H9 (cell line): ENCODE measurements around the gene ELF3. TPM values are rescaled to one million over a fixed set of nuclear protein-coding genes. Genes with fewer than 3 reads are reported as not detected.

ENCODE experiments used
- DNase-seq: peaks from one replicate; pipeline ENCODE4 v3.0.0-alpha.2; 2017
- H2AFZ ChIP-seq: one replicate; pipeline ENCODE4 v1.6.1; 2013; ENCODE audit warnings: mild to moderate bottlenecking, low read length, control low read depth, moderate library complexity
- H2AK5ac ChIP-seq: 2 replicates; pipeline ENCODE4 v1.6.1; 2013; ENCODE audit warnings: low read length, control low read depth, mixed read lengths; ENCODE audit not compliant: insufficient read length
- H2BK120ac ChIP-seq: one replicate; pipeline ENCODE4 v1.6.1; 2013; ENCODE audit warnings: low read depth, mild to moderate bottlenecking, low read length, control low read depth, inconsistent platforms; ENCODE audit not compliant: poor library complexity, severe bottlenecking
- H2BK12ac ChIP-seq: 2 replicates; pipeline ENCODE4 v1.6.1; 2013; ENCODE audit warnings: low read length, control low read depth, mixed read lengths, low read depth; ENCODE audit not compliant: insufficient read length
- H2BK15ac ChIP-seq: 2 replicates; pipeline ENCODE4 v1.6.1; 2013; ENCODE audit warnings: low read depth, low read length, control low read depth
- H2BK20ac ChIP-seq: one replicate; pipeline ENCODE4 v1.6.1; 2013; ENCODE audit warnings: low read depth, mild to moderate bottlenecking, low read length, control low read depth, inconsistent platforms; ENCODE audit not compliant: poor library complexity, severe bottlenecking
- H2BK5ac ChIP-seq: 2 replicates; pipeline ENCODE4 v1.6.1; 2013; ENCODE audit warnings: low read length, control low read depth, mixed read lengths; ENCODE audit not compliant: insufficient read length
- H3K14ac ChIP-seq: 2 replicates; pipeline ENCODE4 v1.6.1; 2013; ENCODE audit warnings: low read length, control low read depth; ENCODE audit not compliant: insufficient read depth
- H3K18ac ChIP-seq: 2 replicates; pipeline ENCODE4 v1.6.1; 2013; ENCODE audit warnings: low read depth, mild to moderate bottlenecking, mixed read lengths, low read length, control low read depth; ENCODE audit not compliant: insufficient read length
- H3K23ac ChIP-seq: 2 replicates; pipeline ENCODE4 v1.6.1; 2013; ENCODE audit warnings: low read length, control low read depth, mixed read lengths, low read depth; ENCODE audit not compliant: insufficient read length
- H3K23me2 ChIP-seq: 2 replicates; pipeline ENCODE4 v1.6.1; 2013; ENCODE audit warnings: low read depth, mild to moderate bottlenecking, mixed read lengths, low read length, control low read depth; ENCODE audit not compliant: insufficient read length, poor library complexity, severe bottlenecking
- H3K27ac ChIP-seq: 2 replicates; pipeline ENCODE4 v1.5.1; 2013; ENCODE audit warnings: low read length, control low read depth, mixed read lengths, low read depth; ENCODE audit not compliant: insufficient read length
- H3K27me3 ChIP-seq: 2 replicates; pipeline ENCODE4 v1.6.1; 2013; ENCODE audit warnings: low read length, control low read depth, inconsistent platforms; ENCODE audit not compliant: insufficient read depth
- H3K4ac ChIP-seq: 2 replicates; pipeline ENCODE4 v1.6.1; 2013; ENCODE audit warnings: low read depth, mild to moderate bottlenecking, control low read depth, inconsistent platforms, low read length, moderate library complexity
- H3K4me1 ChIP-seq: 2 replicates; pipeline ENCODE4 v1.6.1; 2013; ENCODE audit warnings: low read length, control low read depth, inconsistent platforms; ENCODE audit not compliant: insufficient read depth
- H3K4me2 ChIP-seq: 2 replicates; pipeline ENCODE4 v1.6.1; 2013; ENCODE audit warnings: low read length, control low read depth, mixed read lengths; ENCODE audit not compliant: insufficient read length, insufficient read depth
- H3K56ac ChIP-seq: 2 replicates; pipeline ENCODE4 v1.6.1; 2013; ENCODE audit warnings: low read depth, mild to moderate bottlenecking, mixed read lengths, low read length, control low read depth; ENCODE audit not compliant: insufficient read length
- H3K79me1 ChIP-seq: 2 replicates; pipeline ENCODE4 v1.6.1; 2013; ENCODE audit warnings: low read depth, mild to moderate bottlenecking, moderate library complexity, low read length, control low read depth, inconsistent platforms; ENCODE audit not compliant: insufficient read depth, poor library complexity, severe bottlenecking
- H3K79me2 ChIP-seq: 2 replicates; pipeline ENCODE4 v1.6.1; 2013; ENCODE audit warnings: low read length, control low read depth, inconsistent platforms; ENCODE audit not compliant: insufficient read depth
- H3K9ac ChIP-seq: 2 replicates; pipeline ENCODE4 v1.6.1; 2013; ENCODE audit warnings: low read length, control low read depth, mixed read lengths; ENCODE audit not compliant: insufficient read length; ENCODE audit errors: extremely low read depth
- H3K9me3 ChIP-seq: one replicate; pipeline ENCODE4 v1.6.1; 2013; ENCODE audit warnings: low read depth, low read length, inconsistent platforms; ENCODE audit not compliant: control insufficient read depth
- H3T11ph ChIP-seq: one replicate; pipeline ENCODE4 v1.6.1; 2013; ENCODE audit warnings: mild to moderate bottlenecking, low read length, control low read depth, inconsistent platforms
- H4K20me1 ChIP-seq: one replicate; pipeline ENCODE4 v1.6.1; 2013; ENCODE audit not compliant: control insufficient read depth, insufficient read length, insufficient read depth
- H4K5ac ChIP-seq: 2 replicates; pipeline ENCODE4 v1.6.1; 2013; ENCODE audit warnings: low read depth, mild to moderate bottlenecking, mixed read lengths, low read length, control low read depth; ENCODE audit not compliant: insufficient read length
- H4K8ac ChIP-seq: replicated peaks from 2 replicates; pipeline ENCODE4 v1.6.1; 2013; ENCODE audit warnings: low read length, control low read depth, mixed read lengths, low read depth; ENCODE audit not compliant: insufficient read length
- H4K91ac ChIP-seq: 2 replicates; pipeline ENCODE4 v1.6.1; 2013; ENCODE audit warnings: low read depth, mild to moderate bottlenecking, moderate library complexity, mixed read lengths, low read length, control low read depth; ENCODE audit not compliant: insufficient read length
- H3K27ac Mint-ChIP-seq, 3 experiments: 2 replicates in 2 of 3; 3 replicates in 1 of 3; pipeline ENCODE4 v1.8.0; 2020 to 2021; ENCODE audit warnings: mixed read lengths in 3 of 3, mild to moderate bottlenecking in 1 of 3, moderate library complexity in 1 of 3
- H3K27me3 Mint-ChIP-seq: 2 replicates; pipeline ENCODE4 v1.8.0; 2021; ENCODE audit warnings: low read depth, mild to moderate bottlenecking, moderate library complexity, mixed read lengths
- H3K36me3 Mint-ChIP-seq, 3 experiments: 2 replicates in 2 of 3; 3 replicates in 1 of 3; pipeline ENCODE4 v1.8.0; 2020 to 2021; ENCODE audit warnings: low read depth in 3 of 3, mixed read lengths in 3 of 3; ENCODE audit not compliant: insufficient read depth in 1 of 3
- H3K4me1 Mint-ChIP-seq, 2 experiments: 2 replicates each; pipeline ENCODE4 v1.8.0; 2020; ENCODE audit warnings: mixed read lengths in 2 of 2
- H3K4me3 Mint-ChIP-seq, 2 experiments: 2 replicates in 1 of 2; 3 replicates in 1 of 2; pipeline ENCODE4 v1.8.0; 2020 to 2021; ENCODE audit warnings: mild to moderate bottlenecking in 2 of 2, mixed read lengths in 2 of 2, moderate library complexity in 1 of 2
- H3K9me3 Mint-ChIP-seq, 2 experiments: 2 replicates in 1 of 2; 3 replicates in 1 of 2; pipeline ENCODE4 v1.8.0; 2020; ENCODE audit warnings: mild to moderate bottlenecking in 2 of 2, mixed read lengths in 2 of 2, moderate library complexity in 1 of 2
- WGBS: extraction: QIAGEN DNeasy Blood & Tissue Kit; methylation state at CpG from one replicate; pipeline ENCODE4 v1.1.7; 2013; ENCODE audit warnings: missing lambda C conversion rate, low lambda C conversion rate, mixed read lengths; ENCODE audit not compliant: insufficient read length; ENCODE audit errors: extremely low coverage; 5-methylcytosine and 5-hydroxymethylcytosine counted together
- total RNA-seq: library from RNA; stranded (reverse); gene quantifications from 2 replicates; pipeline ENCODE4 v1.2.1, GENCODE V29; 2021
- TF ChIP-seq, protein P1 (sequence below): fragments of 200-600 bp; sonication (generic); conservative IDR thresholded peaks from 3 replicates; pipeline ENCODE4 v1.8.0; 2021; ENCODE audit warnings: antibody characterized with exemption, mild to moderate bottlenecking

ELF3 gene
- total RNA-seq, 1 experiment from 2014 or later, result 10.4 TPM

DNA sequence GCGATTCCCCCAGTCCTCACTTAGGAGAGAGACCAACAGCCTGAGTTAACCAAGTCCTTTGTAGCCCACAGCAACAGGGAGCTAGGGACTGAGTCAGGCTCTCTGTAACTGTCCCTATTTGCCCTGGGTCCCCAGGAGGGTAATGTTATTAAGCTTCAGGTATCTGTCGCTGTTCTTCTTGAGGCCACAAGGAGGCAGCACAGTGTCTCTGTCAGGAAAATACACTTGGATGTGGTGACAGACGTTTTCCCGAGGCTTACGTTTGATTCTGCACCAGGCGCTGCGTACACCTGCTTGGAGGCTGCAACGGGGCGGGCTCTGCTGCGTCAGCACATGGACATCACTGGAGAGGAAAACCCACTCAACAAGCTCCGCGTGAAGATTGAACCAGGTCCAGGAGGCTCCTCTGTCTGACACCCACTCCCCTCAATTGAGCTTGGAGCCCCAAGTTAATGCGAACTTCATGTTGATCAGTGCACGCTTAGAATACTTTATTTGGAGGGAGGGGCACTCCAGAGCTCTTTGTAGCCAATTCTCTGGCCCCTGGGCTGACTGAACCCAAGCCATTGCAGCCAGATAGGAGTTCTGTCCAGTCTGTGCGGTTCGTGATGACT lies 10.7 kb upstream of the ELF3 start:
- Mint-ChIP-seq H3K36me3 (peaks cover 37 to 86% (median 84%) of the 10 kb centered on the region in 3 experiments; a peak in 6 of 7 replicates), H3K9me3 (no peaks in the 10 kb centered on the region), H3K4me3 (no peak overlapping the region), H3K4me1 (peaks cover 2 to 3% of the 10 kb centered on the region in 2 experiments; a peak in 1 of 4 replicates), H3K27ac (no peak overlapping the region; a peak in 1 of 7 replicates), H3K27me3 (no peaks in the 10 kb centered on the region)
- Histone ChIP-seq H3K27ac (no peak overlapping the region), H3K23me2 (no peaks in the 10 kb centered on the region), H4K8ac (no peak overlapping the region), H2BK15ac (no peak overlapping the region), H2BK20ac (no peak overlapping the region), H3K79me2 (no peaks in the 10 kb centered on the region), H3K4me1 (no peaks in the 10 kb centered on the region), H3K18ac (no peak overlapping the region), H4K91ac (no peak overlapping the region), H3T11ph (no peak overlapping the region), H3K79me1 (no peaks in the 10 kb centered on the region), H3K14ac (no peak overlapping the region), H2AFZ (no peak overlapping the region), H3K27me3 (no peaks in the 10 kb centered on the region), H3K4me2 (no peak overlapping the region), H2BK120ac (no peak overlapping the region), H3K4ac (no peak overlapping the region), H4K20me1 (no peaks in the 10 kb centered on the region), H3K9me3 (no peaks in the 10 kb centered on the region), H2BK5ac (no peak overlapping the region), H2AK5ac (no peak overlapping the region), H2BK12ac (no peak overlapping the region), H3K56ac (no peak overlapping the region), H3K9ac (no peak overlapping the region), H3K23ac (no peak overlapping the region), H4K5ac (no peak overlapping the region)
- no CpG with 5 or more reads among the region's 16 CpGs for WGBS
- TF ChIP-seq, protein P1, sequence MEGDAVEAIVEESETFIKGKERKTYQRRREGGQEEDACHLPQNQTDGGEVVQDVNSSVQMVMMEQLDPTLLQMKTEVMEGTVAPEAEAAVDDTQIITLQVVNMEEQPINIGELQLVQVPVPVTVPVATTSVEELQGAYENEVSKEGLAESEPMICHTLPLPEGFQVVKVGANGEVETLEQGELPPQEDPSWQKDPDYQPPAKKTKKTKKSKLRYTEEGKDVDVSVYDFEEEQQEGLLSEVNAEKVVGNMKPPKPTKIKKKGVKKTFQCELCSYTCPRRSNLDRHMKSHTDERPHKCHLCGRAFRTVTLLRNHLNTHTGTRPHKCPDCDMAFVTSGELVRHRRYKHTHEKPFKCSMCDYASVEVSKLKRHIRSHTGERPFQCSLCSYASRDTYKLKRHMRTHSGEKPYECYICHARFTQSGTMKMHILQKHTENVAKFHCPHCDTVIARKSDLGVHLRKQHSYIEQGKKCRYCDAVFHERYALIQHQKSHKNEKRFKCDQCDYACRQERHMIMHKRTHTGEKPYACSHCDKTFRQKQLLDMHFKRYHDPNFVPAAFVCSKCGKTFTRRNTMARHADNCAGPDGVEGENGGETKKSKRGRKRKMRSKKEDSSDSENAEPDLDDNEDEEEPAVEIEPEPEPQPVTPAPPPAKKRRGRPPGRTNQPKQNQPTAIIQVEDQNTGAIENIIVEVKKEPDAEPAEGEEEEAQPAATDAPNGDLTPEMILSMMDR, result peak; percentile 84
- peak; percentile 71 for DNase-seq
